ENCODE measurements around the gene KDM7A. TPM values are rescaled to one million over a fixed set of nuclear protein-coding genes. Genes with fewer than 3 reads are reported as not detected.

Gene KDM7A
- total RNA-seq, 1 experiment from 2014 or later: 5.1 TPM

DNA sequence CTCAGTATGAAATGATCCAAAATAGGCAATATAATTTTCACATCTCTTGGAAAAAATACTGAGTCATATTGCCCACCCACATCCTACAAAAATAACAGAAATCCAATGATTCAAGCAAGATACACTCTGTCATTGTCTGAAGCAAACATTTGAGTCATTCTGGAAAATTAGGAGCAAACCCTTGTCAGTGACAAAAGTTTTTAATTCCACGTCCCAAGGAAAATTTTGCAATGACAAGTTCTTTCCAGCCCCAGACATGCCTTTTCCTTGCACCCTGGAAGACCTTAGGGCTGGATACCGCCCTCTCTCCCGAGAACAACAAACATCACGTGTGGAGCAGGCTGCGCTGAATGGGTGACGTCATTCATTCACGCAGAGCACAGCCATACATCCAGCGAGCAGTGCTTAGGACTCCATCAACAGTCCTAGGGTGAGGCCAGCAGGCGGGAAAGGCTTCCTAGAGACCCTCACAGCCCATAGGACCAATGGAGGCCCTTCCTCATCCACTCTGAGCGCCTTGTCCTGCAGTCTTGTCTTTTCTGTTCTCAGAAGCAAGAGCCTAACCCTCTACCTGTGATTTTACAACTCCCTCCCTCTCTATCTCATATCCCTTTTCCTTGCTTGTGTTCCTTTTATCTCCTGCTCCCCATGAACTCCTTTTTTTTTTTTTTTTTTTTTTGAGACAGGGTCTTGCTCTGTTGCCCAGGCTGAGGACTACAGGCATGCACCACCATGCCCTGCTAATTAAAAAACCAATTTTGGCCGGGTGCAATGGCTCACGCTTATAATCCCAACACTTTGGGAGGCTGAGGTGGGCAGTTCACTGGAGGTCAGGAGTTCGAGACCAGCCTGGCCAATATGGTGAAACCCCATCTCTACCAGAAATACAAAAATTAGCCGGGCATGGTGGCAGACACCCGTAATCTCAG, 23.5 kb upstream of the KDM7A start:
- Histone ChIP-seq H3K36me3 (ENCODE audit: control insufficient read depth, insufficient read depth, low read length) (no peaks in the 10 kb centered on the region), H3K9me3 (0 out of 2 replicates have a peak, but pooled peaks cover 7% of the 10 kb centered on the region), H3K27me3 (replicated peaks; ENCODE audit: control insufficient read depth, insufficient read depth, low read length) (no peaks in the 10 kb centered on the region), H3K4me3 (ENCODE audit: low read depth, low read length) (no peak overlapping the region), H3K4me1 (no peaks in the 10 kb centered on the region)
- no peak overlapping the region for H3K4me3 Mint-ChIP-seq (ENCODE audit: unreplicated experiment)
- peaks cover 8% of the 10 kb centered on the region for H3K27me3 Mint-ChIP-seq (ENCODE audit: insufficient read depth, unreplicated experiment)
- H3K36me3 Mint-ChIP-seq (ENCODE audit: insufficient read depth, unreplicated experiment): no peaks in the 10 kb centered on the region
- DNase-seq: no peak
- H3K4me1 Mint-ChIP-seq (ENCODE audit: low read depth, unreplicated experiment): no peaks in the 10 kb centered on the region
- no TSS peak for BruUV-seq (replicated peaks)
- TF ChIP-seq, protein P1, sequence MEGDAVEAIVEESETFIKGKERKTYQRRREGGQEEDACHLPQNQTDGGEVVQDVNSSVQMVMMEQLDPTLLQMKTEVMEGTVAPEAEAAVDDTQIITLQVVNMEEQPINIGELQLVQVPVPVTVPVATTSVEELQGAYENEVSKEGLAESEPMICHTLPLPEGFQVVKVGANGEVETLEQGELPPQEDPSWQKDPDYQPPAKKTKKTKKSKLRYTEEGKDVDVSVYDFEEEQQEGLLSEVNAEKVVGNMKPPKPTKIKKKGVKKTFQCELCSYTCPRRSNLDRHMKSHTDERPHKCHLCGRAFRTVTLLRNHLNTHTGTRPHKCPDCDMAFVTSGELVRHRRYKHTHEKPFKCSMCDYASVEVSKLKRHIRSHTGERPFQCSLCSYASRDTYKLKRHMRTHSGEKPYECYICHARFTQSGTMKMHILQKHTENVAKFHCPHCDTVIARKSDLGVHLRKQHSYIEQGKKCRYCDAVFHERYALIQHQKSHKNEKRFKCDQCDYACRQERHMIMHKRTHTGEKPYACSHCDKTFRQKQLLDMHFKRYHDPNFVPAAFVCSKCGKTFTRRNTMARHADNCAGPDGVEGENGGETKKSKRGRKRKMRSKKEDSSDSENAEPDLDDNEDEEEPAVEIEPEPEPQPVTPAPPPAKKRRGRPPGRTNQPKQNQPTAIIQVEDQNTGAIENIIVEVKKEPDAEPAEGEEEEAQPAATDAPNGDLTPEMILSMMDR (IDR thresholded peaks at IDR 0.05; ENCODE audit: insufficient read depth in 1 of 2, low read depth in 1 of 2, low read length in 1 of 2, severe bottlenecking in 1 of 2, unreplicated experiment in 1 of 2): no peak
- H3K27ac Mint-ChIP-seq (ENCODE audit: unreplicated experiment): no peak overlapping the region
- peaks cover 37% of the 10 kb centered on the region for H3K9me3 Mint-ChIP-seq (ENCODE audit: unreplicated experiment)
- intact Hi-C loops (cut with micrococcal nuclease; ENCODE audit: unreplicated experiment): no loop called here
- CTCF ChIA-PET: interaction anchor here (0.6 kb wide), 1 partner anchor 11 kb away, joined by 4 read pairs; no protein-coding TSS in a partner anchor
- POLR2A ChIA-PET: no interaction called here

DNA sequence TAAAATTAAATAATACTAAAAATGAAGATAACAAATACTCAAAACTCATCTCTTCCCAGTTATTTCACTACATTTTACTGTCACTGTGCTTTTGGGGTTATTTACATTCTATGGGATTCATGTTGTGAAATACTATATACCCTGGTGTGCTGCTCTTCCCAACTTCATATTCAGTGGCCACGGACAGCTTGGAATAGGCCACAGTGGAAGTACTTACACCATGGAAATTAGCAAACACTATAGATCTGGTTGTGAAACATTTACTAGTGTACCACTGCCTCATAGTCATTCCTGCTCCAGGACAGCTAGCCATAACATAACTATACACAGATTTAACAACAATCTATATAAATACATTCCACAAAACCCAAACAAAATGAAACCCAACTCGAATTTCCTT, 21.2 kb upstream of the KDM7A start:
- Mint-ChIP-seq H3K4me3 (ENCODE audit: unreplicated experiment) (no peak overlapping the region), H3K9me3 (ENCODE audit: unreplicated experiment) (peaks cover 21% of the 10 kb centered on the region)
- POLR2A ChIA-PET: no interaction called here

DNA sequence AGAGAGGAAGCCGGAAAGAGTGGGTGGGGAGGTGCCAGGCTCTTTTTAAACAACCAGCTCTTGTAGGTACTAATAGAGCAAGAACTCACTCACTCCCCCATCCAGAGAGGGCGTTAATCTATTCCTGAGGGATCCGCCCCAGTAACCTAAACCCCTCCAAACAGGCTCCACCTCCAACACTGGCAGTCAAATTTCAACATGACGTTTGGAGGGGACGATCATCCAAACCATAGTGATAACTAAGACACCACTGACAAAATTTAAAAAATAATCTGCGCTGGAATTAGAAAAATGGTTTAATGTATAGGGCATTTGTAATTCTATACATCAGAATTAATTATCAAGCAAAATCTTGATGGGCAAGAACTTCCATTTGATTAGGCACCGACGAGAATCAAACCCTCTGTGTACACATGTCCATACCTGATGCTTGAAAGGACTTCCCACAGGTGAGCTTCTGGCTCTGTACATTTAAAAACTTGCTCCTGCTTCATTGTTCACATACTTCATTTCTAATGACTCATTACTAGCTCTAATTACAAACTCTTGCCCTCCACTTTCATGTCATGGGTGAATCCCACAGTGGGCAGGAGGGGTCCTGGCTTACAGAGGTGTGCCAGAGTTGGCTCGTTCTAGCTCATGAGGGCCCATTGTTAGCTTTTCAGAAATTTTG, 20.6 kb upstream of the KDM7A start:
- no peaks in the 10 kb centered on the region for H3K4me1 Mint-ChIP-seq (ENCODE audit: low read depth, unreplicated experiment)
- H3K4me3 ChIP-seq (ENCODE audit: low read depth, low read length): no peak overlapping the region
- DNase-seq: no peak
- H3K4me3 Mint-ChIP-seq (ENCODE audit: unreplicated experiment): no peak overlapping the region
- no peaks in the 10 kb centered on the region for H3K27me3 ChIP-seq (replicated peaks; ENCODE audit: control insufficient read depth, insufficient read depth, low read length)
- BruUV-seq (replicated peaks): no TSS peak
- peaks cover 13% of the 10 kb centered on the region for H3K27me3 Mint-ChIP-seq (ENCODE audit: insufficient read depth, unreplicated experiment)
- H3K36me3 Mint-ChIP-seq (ENCODE audit: insufficient read depth, unreplicated experiment): no peaks in the 10 kb centered on the region
- intact Hi-C loops (cut with micrococcal nuclease; ENCODE audit: unreplicated experiment): no loop called here
- H3K27ac Mint-ChIP-seq (ENCODE audit: unreplicated experiment): no peak overlapping the region
- TF ChIP-seq, protein P1 (IDR thresholded peaks at IDR 0.05; ENCODE audit: insufficient read depth in 1 of 2, low read depth in 1 of 2, low read length in 1 of 2, severe bottlenecking in 1 of 2, unreplicated experiment in 1 of 2): no peak
- peaks cover 19% of the 10 kb centered on the region for H3K9me3 Mint-ChIP-seq (ENCODE audit: unreplicated experiment)
- H3K4me1 ChIP-seq: no peaks in the 10 kb centered on the region
- POLR2A ChIA-PET: no interaction called here
- H3K36me3 ChIP-seq (ENCODE audit: control insufficient read depth, insufficient read depth, low read length): no peaks in the 10 kb centered on the region
- CTCF ChIA-PET: no interaction called here
- no peaks in the 10 kb centered on the region for H3K9me3 ChIP-seq

More for the DNA sequence above, 21.2 kb upstream of the KDM7A start:
- H3K36me3 Mint-ChIP-seq (ENCODE audit: insufficient read depth, unreplicated experiment): no peaks in the 10 kb centered on the region
- peaks cover 12% of the 10 kb centered on the region for H3K27me3 Mint-ChIP-seq (ENCODE audit: insufficient read depth, unreplicated experiment)
- H3K4me1 ChIP-seq: no peaks in the 10 kb centered on the region
- H3K27ac Mint-ChIP-seq (ENCODE audit: unreplicated experiment): no peak overlapping the region
- H3K36me3 ChIP-seq (ENCODE audit: control insufficient read depth, insufficient read depth, low read length): no peaks in the 10 kb centered on the region
- H3K9me3 ChIP-seq: 0 out of 2 replicates have a peak, but pooled peaks cover 2% of the 10 kb centered on the region
- TF ChIP-seq, protein P1 (IDR thresholded peaks at IDR 0.05; ENCODE audit: insufficient read depth in 1 of 2, low read depth in 1 of 2, low read length in 1 of 2, severe bottlenecking in 1 of 2, unreplicated experiment in 1 of 2): no peak
- DNase-seq: no peak
- no peaks in the 10 kb centered on the region for H3K4me1 Mint-ChIP-seq (ENCODE audit: low read depth, unreplicated experiment)
- intact Hi-C loops (cut with micrococcal nuclease; ENCODE audit: unreplicated experiment): no loop called here
- no peaks in the 10 kb centered on the region for H3K27me3 ChIP-seq (replicated peaks; ENCODE audit: control insufficient read depth, insufficient read depth, low read length)
- CTCF ChIA-PET: no interaction called here
- no TSS peak for BruUV-seq (replicated peaks)
- H3K4me3 ChIP-seq (ENCODE audit: low read depth, low read length): no peak overlapping the region

Data from Caco-2 (cell line).